Endothelial cell (in vitro differentiated cells): ENCODE data around the gene R3HDM4. TPM values are rescaled to one million over a fixed set of nuclear protein-coding genes. Genes with fewer than 3 reads are reported as not detected.
A peak's percentile ranks its signal among the peaks of the same experiment; 100 is the strongest.

Experiments
- DNase-seq: peaks from one replicate; pipeline ENCODE4 v3.0.0; 2021; ENCODE audit warnings: low spot score
- H3K27ac Mint-ChIP-seq: one replicate; pipeline ENCODE4 v1.8.0; 2021; ENCODE audit warnings: mixed read lengths, inconsistent platforms; ENCODE audit not compliant: unreplicated experiment
- H3K27me3 Mint-ChIP-seq: one replicate; pipeline ENCODE4 v1.8.0; 2021; ENCODE audit warnings: mild to moderate bottlenecking, moderate library complexity, mixed read lengths, inconsistent platforms; ENCODE audit not compliant: unreplicated experiment
- H3K36me3 Mint-ChIP-seq: one replicate; pipeline ENCODE4 v1.8.0; 2021; ENCODE audit warnings: mild to moderate bottlenecking, low read depth, mixed read lengths, inconsistent platforms; ENCODE audit not compliant: unreplicated experiment
- H3K4me1 Mint-ChIP-seq: one replicate; pipeline ENCODE4 v1.8.0; 2021; ENCODE audit warnings: mild to moderate bottlenecking, mixed read lengths, inconsistent platforms; ENCODE audit not compliant: unreplicated experiment
- H3K4me3 Mint-ChIP-seq: one replicate; pipeline ENCODE4 v1.8.0; 2021; ENCODE audit warnings: mild to moderate bottlenecking, mixed read lengths, inconsistent platforms; ENCODE audit not compliant: unreplicated experiment
- H3K9me3 Mint-ChIP-seq: one replicate; pipeline ENCODE4 v1.8.0; 2021; ENCODE audit warnings: mixed read lengths, inconsistent platforms; ENCODE audit not compliant: unreplicated experiment
- total RNA-seq: library from RNA; stranded (reverse); fragmentation: NEBNext Ultra II Directional; extraction: Animal tissue kit (Norgen Biotek cat#: 25700); gene quantifications from one replicate; pipeline ENCODE4 v1.2.1, GENCODE V29; 2021; ENCODE audit not compliant: unreplicated experiment
- TF ChIP-seq, protein P1 (sequence below): fragments of 200-600 bp; sonication (generic); IDR thresholded peaks from one replicate; pipeline ENCODE4 v1.5.0; 2021; ENCODE audit warnings: antibody characterized with exemption; ENCODE audit not compliant: unreplicated experiment

The R3HDM4 gene
- total RNA-seq, 1 donor from 2014 or later = 40.6 TPM

DNA sequence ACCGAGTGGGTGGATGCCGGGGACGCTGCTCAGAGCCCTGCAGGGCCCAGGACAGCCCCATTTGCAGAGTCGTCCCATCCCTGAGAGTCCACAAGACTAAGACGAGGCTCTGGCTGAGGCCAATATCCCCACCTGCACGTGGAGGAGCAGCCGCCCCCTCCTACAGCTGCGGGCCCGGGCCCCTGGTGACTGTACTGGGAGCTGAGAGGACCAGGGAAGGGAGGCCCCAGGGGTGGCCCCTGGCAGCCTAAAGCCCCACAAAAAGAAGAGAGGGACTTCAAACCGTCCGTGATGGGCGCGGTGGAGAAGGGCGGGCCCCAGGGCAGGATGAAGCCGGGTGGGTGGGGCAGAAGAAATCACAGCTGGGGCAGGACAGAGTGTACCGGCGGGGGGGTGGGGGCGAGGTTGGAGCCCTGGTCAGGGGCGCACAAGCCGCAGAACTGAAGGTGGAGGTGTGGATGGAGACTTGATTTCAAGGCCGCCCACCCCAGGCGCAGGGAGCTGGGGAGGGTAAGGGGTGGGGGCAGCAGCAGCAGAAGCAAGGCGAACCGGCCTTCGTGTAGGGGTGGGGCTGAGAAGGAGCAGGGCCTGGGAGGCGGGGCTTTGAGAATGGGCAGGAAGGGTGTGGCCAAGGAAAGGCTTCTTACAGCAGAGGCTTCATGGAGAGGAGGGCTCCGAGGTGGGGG is 40.6 kb downstream of the R3HDM4 start:
- Mint-ChIP-seq H3K27ac (no peak overlapping the region), H3K4me3 (no peak overlapping the region), H3K9me3 (no peaks in the 10 kb centered on the region), H3K36me3 (peaks cover 13% of the 10 kb centered on the region), H3K4me1 (no peaks in the 10 kb centered on the region), H3K27me3 (peaks cover 15% of the 10 kb centered on the region)
- DNase-seq = no peak
- TF ChIP-seq, protein P1, sequence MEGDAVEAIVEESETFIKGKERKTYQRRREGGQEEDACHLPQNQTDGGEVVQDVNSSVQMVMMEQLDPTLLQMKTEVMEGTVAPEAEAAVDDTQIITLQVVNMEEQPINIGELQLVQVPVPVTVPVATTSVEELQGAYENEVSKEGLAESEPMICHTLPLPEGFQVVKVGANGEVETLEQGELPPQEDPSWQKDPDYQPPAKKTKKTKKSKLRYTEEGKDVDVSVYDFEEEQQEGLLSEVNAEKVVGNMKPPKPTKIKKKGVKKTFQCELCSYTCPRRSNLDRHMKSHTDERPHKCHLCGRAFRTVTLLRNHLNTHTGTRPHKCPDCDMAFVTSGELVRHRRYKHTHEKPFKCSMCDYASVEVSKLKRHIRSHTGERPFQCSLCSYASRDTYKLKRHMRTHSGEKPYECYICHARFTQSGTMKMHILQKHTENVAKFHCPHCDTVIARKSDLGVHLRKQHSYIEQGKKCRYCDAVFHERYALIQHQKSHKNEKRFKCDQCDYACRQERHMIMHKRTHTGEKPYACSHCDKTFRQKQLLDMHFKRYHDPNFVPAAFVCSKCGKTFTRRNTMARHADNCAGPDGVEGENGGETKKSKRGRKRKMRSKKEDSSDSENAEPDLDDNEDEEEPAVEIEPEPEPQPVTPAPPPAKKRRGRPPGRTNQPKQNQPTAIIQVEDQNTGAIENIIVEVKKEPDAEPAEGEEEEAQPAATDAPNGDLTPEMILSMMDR = no peak

DNA sequence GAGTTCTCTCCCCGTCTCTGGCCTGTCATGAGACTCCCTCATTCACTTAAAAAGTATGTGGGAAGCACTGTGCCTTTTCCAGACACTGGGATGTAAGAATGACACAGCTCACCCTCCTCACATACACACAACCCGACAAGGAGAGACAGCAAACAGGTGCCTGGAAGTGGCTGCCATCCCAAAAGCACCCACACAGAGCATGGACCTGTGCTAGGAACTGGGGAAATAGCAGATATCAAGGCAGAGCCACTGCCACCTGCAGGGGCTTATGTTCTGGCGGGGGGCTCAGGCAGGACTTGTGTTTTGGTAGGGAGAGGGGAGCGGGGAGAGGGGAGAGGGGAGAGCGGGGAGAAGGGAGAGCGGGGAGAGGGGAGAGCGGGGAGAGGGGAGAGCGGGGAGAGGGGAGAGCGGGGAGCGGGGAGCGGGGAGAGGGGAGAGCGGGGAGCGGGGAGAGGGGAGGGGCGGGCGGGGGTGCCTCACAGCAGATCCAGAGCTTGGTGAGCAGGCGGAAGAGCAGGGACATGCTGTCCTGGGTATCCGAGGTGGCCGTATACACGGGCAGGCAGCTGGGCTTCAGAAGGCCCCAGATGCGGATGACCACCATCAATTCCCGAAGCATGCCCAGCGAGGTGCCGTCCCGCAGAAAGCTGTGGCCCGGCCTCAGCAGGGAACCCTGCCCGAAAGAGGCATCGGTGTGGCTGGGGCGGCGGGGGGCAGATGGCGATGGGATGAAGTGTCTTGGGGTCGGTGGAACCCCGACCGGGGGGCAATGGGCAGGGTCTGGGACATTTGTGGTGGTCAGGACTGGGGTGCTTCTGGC is 41.4 kb downstream of the R3HDM4 start:
- peak overlapping the region; percentile 74 for H3K4me3 Mint-ChIP-seq
- DNase-seq = no peak
- peaks cover 15% of the 10 kb centered on the region for H3K36me3 Mint-ChIP-seq
- no peak overlapping the region for H3K27ac Mint-ChIP-seq
- no peaks in the 10 kb centered on the region for H3K4me1 Mint-ChIP-seq
- peaks cover 16% of the 10 kb centered on the region for H3K27me3 Mint-ChIP-seq
- no peaks in the 10 kb centered on the region for H3K9me3 Mint-ChIP-seq
- TF ChIP-seq, protein P1 = no peak

DNA sequence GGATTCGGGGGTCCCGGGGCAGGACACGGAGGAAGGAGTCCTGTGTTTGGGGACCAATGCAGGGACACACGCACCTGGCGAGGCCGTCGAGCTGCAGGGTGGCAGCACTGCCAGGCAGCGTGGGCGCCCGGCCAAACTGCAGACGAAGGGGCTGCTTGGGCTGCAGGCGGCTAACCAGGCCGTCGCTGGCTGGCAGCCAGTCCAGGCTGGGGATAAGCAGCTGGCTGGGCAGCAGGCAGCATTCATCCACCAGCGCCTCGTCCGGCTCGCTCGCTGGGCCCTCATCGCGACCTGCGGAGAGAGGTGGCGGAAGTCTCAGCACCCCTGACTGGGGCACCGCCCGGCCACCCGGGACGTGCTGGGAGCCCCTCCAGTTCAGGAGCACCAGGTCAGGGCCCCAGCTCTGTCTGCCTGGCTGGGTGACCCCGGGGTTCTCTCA is 42.0 kb downstream of the R3HDM4 start:
- H3K27me3 Mint-ChIP-seq = peaks cover 16% of the 10 kb centered on the region
- no peak for DNase-seq
- H3K4me1 Mint-ChIP-seq = no peaks in the 10 kb centered on the region
- no peak overlapping the region for H3K4me3 Mint-ChIP-seq
- TF ChIP-seq, protein P1 = no peak
- H3K9me3 Mint-ChIP-seq = no peaks in the 10 kb centered on the region
- peaks cover 11% of the 10 kb centered on the region for H3K36me3 Mint-ChIP-seq
- H3K27ac Mint-ChIP-seq = no peak overlapping the region

DNA sequence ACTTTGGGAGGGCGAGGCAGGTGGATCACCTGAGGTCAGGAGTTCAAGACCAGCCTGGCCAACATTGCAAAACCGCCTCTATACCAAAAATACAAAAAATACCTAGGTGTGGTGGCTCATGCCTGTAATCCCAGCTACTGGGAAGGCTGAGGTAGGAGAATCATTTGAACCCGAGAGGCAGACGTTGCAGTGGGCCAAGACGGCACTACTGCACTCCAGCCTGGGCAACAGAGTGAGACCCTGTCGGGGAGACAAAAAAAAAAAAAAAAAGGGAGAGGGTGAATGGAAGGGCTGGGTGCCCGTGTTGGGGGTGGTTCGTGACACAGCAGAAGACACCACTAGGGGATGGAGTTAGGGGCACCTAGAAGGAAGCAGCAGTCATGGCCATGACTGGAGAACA is 42.7 kb downstream of the R3HDM4 start:
- no peaks in the 10 kb centered on the region for H3K4me1 Mint-ChIP-seq
- TF ChIP-seq, protein P1 = no peak
- DNase-seq = no peak
- H3K27me3 Mint-ChIP-seq = peaks cover 16% of the 10 kb centered on the region
- no peak overlapping the region for H3K4me3 Mint-ChIP-seq
- no peaks in the 10 kb centered on the region for H3K9me3 Mint-ChIP-seq
- H3K36me3 Mint-ChIP-seq = peaks cover 11% of the 10 kb centered on the region
- H3K27ac Mint-ChIP-seq = no peak overlapping the region
